GM12801 (cell line): ENCODE data around the gene RERE.

ENCODE experiments used
- CTCF ChIP-seq: IDR thresholded peaks from one replicate; pipeline ENCODE4 v1.5.1; 2011; ENCODE audit warnings: control low read depth; ENCODE audit not compliant: insufficient read length; ENCODE audit errors: extremely low read depth

Gene RERE

GRCh38 chr1:8848663-8849386, 31.4 kb upstream of the RERE start:
- TF ChIP-seq CTCF, result no peak

- TF ChIP-seq CTCF, result no peak
Observed at GRCh38 chr1:8847990-8848389, 30.6 kb upstream of the RERE start.

- no peak for TF ChIP-seq CTCF
Observed at GRCh38 chr1:8846263-8846662, 28.8 kb upstream of the RERE start.

GRCh38 chr1:8845104-8846097, 28.0 kb upstream of the RERE start:
- no peak for TF ChIP-seq CTCF

GRCh38 chr1:8844501-8845006, 27.1 kb upstream of the RERE start:
- TF ChIP-seq CTCF, result no peak

GRCh38 chr1:8841395-8841794, 24.0 kb upstream of the RERE start:
- no peak for TF ChIP-seq CTCF

GRCh38 chr1:8839990-8840389, 22.6 kb upstream of the RERE start:
- TF ChIP-seq CTCF, result no peak
